GM21447 (cell line): ENCODE data around the gene KMT2D.

ENCODE experiments used
- ATAC-seq: cut with Tn5 transposase; IDR thresholded peaks from one replicate; pipeline ENCODE4 v1.9.1; 2021; ENCODE audit not compliant: unreplicated experiment

The KMT2D gene

GRCh38 chr12:49036029-49036428, 24.6 kb downstream of the KMT2D start:
- no peak for ATAC-seq

- ATAC-seq = no peak
Observed at GRCh38 chr12:49034286-49034622, 26.3 kb downstream of the KMT2D start.

- ATAC-seq = no peak
Observed at GRCh38 chr12:49033611-49034285, 26.8 kb downstream of the KMT2D start.

GRCh38 chr12:49032679-49033447, 27.7 kb downstream of the KMT2D start:
- ATAC-seq = no peak

GRCh38 chr12:49032276-49032675, 28.3 kb downstream of the KMT2D start:
- no peak for ATAC-seq

- ATAC-seq = no peak
Observed at GRCh38 chr12:49031573-49032161, 28.9 kb downstream of the KMT2D start.

DNA sequence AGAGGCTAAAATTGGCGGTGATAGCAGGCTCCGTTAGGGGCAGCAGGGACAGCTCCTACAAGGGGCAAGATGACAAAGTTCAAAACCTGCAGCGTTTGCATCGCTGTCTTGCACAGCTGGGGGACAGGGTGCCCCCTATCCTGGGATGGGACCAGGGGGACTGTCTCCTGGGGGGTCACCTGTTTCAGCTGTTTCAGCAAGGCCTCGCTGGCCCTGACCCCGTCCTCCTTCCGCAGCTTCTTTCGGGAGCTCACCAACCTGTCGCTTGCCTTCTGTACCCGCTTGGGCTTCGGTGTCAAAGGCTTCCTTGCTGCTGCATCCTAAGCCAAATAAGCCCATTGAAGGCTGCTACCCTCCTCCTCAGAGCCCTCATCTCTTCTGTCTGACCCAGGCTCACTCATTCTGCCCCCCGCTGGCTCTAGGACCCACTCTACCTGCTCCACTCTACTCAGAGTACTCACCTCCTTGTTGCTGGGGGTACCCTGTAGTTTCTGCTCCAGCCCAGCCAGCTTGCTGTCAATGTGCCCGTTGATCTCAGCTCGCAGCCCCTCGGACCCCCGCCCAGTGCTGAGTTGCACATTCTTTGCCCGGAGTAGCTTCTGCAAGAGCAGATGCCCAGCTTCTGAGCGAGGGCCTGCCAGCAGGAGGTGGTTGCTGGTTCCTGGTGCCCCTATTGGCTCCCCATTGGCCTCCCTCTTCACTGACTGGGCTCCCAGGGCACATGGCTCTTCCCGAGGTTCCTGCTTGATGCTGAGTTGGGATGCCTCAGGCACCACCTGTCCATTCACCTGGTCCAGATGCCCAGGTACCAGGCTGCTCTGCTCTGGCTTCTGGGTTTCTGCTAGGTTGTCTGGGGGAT, 29.7 kb downstream of the KMT2D start:
- ATAC-seq = no peak

DNA sequence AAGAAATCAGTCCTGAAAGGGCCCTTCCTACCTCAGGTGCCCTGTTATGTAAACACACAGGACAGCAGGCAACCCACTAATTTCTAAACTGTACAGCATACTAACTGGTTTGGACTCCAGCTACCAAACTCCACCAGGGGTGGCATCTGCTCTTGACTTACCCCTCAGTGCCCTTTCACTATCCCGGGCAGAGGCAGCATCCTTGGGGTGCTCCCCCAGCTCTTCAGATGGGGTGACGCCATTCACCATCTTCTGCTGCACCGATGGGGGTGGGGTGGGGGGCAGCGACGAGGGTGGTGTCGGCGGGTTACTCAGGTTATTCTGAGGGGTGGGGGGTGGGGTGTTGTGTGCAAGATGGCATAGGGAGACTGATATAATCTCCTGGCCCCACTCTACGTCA, 30.5 kb downstream of the KMT2D start:
- no peak for ATAC-seq

GRCh38 chr12:49028666-49029275, 31.8 kb downstream of the KMT2D start:
- no peak for ATAC-seq

GRCh38 chr12:49027846-49028555, 32.6 kb downstream of the KMT2D start:
- no peak for ATAC-seq

DNA sequence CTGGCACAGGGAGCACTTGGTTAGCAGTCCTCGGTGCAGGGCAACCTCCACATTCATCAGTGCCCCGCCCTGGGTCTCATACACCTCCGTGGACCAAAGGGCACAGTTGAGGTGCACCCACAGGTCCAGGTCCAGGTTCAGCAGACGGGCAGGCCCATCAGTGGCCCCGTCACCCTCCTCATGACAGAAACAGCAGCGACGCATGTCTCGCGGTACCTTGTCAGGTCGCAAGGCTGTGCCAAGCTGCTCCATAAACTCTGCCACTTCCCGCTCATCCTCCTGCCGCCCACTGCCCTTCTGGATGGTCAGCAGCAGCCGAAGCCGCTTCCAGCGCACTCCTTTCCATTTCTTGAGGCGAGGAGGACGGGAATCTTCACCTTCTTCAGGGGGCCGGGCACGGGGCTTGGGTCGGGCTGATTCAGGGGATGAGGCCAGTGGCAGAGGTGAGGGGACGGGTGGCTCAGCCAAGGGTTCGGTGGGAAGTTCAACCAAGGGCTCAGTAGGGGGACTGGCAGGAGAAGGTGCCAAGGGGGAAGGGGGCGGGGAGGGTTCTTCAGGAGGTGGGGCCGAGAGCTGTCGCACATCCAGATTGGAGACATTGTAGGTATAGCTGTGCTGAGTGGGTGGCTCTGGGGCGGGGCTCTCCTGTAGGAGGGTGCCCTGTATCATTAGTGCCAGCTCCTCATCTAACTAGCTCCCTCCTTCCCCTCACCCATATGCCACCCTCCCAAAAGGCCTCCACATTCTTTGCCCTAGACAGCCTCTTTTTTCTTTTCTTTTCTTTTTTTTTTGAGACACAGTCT, 33.7 kb downstream of the KMT2D start:
- no peak for ATAC-seq

- ATAC-seq = no peak
Observed at GRCh38 chr12:49026101-49026500, 34.5 kb downstream of the KMT2D start.

DNA sequence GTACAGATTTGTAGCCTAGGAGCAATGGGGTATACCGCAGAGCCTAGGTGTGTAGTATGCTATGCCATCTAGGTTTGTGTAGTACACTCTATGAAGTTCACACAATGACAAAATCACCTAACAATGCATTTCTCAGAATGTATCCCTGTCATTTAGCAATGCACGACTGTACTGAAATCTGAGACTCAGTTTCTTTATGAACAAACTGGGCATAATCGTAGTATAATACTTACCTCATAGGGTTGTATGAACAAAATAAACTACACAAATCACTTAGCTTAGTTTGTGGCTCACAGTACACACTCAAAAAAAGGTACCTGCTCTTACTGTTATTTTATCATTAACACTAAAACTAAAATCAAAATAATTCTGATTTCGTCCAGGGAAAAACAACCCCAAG, 35.1 kb downstream of the KMT2D start:
- no peak for ATAC-seq

DNA sequence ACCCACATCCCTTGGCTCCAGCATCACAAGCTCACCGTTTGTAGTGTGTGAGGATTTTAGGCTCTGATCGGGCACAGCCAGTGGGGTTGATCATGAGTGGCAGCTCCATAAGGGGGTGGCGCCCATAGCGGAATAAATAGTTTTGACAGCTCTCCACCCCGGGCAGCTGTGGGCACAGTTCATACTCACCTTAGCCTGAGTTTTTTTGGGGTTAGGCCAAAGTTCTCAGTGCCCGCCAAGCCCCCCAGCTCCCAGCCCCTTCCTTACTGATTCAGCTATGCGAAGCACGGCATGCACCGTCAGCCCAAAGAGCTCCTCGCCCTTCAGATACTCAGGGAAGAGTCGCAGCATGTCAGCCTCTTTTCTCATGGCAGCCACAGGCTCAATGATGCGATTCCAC, 36.1 kb downstream of the KMT2D start:
- no peak for ATAC-seq

DNA sequence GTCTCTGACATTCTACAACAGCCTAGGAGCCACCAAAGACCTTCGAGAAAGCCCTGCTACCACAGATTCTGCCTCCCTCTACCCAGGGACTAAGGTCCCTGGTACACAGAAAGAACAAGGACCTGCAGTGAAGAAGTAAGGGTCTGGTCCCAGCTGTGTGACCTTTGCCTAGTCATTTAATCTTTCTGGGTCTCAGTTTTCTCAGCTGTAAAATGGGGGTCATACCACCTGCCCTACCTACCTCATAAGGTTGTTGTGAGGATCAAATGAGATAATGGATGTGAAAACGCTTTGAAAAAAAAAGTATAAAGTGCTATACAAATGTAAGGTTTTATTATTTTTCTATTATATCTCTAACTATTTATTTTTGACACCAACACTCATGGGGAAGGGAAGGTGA, 36.8 kb downstream of the KMT2D start:
- no peak for ATAC-seq

GRCh38 chr12:49022558-49023178, 37.9 kb downstream of the KMT2D start:
- no peak for ATAC-seq

- ATAC-seq = no peak
Observed at GRCh38 chr12:49021292-49021915, 39.2 kb downstream of the KMT2D start.

- ATAC-seq = no peak
Observed at GRCh38 chr12:49020441-49020840, 40.2 kb downstream of the KMT2D start.
